Measurements from ENCODE around the gene ITGA5.

The ITGA5 gene

GRCh38 chr12:54419088-54419887 lies at the start of gene ITGA5:
Gene ITGA5 (minus strand): TSS chr12:54419266. CDS start chr12:54419198, 68 bp downstream.
- DNase-seq = no peak

- no peak for DNase-seq
Measured at GRCh38 chr12:54465857-54466523, 46.9 kb upstream of the ITGA5 start.

- no peak for DNase-seq
Measured at GRCh38 chr12:54463484-54463883, 44.4 kb upstream of the ITGA5 start.

GRCh38 chr12:54463034-54463433 lies 44.0 kb upstream of the ITGA5 start:
- DNase-seq = no peak

DNA sequence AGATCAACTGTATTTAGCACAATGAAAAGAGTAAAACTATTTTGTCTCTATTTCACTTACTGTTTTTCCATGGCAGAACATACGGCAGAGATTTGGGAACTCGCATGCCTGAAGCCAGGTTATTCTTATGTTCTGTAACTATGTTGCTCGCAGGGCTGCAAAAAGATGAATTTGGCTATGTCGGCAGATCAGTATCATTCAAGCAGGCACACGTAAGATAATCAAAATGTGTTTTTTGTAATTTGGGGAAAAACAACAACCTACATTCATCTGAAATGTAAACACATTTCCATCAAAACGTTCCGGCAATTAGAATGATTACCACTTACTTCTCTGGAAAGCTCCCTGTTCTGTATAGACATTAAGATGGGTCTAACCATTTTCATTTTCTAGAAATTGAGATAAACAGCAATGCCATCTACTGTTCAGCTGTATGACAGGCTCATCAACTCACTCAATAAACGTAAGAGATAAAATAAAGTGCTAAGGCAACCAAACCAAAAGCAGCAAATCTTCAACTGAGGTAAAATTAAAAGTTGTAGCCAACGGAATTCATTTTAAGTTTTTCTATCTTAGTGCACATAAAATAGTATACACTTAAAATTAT lies 41.4 kb upstream of the ITGA5 start:
- no peak for DNase-seq

DNA sequence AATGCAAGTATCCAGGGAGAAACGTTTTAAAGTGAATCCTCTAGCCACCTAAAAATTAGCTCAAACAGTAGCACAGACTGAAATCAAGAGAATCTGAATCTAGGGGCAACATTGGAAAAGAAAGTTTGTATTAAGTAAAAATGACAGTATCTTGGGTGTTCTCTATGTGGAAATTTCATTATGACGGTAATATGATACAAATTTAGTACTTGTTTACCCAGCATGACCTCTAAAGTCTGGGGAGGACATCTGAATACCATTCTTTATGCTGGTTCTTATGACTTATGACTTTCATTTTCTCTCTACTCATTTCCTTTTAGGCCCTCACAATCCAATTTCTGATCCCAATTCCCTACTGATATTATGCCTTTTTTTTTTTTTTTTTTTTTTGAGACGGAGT lies 40.3 kb upstream of the ITGA5 start:
- no peak for DNase-seq

- DNase-seq = no peak
Measured at GRCh38 chr12:54455760-54456469, 36.8 kb upstream of the ITGA5 start.

GRCh38 chr12:54452628-54453027 lies 33.6 kb upstream of the ITGA5 start:
- no peak for DNase-seq

- DNase-seq = no peak
Measured at GRCh38 chr12:54448344-54448743, 29.3 kb upstream of the ITGA5 start.

- no peak for DNase-seq
Measured at GRCh38 chr12:54447917-54448316, 28.9 kb upstream of the ITGA5 start.

- no peak for DNase-seq
Measured at GRCh38 chr12:54444206-54444605, 25.1 kb upstream of the ITGA5 start.

DNA sequence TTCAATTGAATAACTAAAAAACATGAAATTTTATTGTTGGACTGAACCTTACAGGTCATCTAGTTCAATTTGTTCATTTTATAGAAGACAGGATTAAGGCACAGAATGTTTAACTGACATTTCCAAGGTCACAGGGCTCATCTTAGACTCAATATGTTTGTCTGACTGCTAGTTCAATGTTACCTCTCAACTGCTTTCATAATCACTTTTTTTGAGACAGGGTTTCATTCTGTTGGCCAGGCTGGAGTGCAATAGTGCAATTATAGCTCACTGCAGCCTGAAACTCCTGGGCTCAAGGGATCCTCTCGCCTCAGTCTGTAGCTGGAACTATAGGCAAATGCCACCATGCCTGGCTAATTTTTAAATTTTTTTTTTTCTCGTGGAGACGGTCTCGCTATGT lies 24.4 kb upstream of the ITGA5 start:
- no peak for DNase-seq

- DNase-seq = no peak
Measured at GRCh38 chr12:54442961-54443360, 23.9 kb upstream of the ITGA5 start.

DNA sequence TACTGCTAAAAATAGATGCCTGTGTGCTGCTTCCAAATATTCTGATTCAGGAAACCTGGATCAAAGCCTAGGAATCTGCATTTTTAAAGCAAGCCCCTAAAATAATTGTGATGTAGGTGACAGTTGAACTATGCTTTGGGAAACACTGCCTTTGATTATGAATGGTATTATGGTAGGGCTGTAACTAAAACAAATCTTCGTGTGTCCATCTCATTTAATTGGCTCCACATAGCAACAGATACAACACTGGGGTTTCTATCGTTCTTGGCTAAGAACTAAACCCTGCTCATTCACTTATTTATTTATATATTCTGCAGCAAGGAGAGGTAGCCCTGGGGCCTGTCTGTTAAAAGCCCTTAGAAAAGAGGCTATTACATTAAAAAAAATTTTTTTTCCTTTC lies 23.0 kb upstream of the ITGA5 start:
- no peak for DNase-seq

DNA sequence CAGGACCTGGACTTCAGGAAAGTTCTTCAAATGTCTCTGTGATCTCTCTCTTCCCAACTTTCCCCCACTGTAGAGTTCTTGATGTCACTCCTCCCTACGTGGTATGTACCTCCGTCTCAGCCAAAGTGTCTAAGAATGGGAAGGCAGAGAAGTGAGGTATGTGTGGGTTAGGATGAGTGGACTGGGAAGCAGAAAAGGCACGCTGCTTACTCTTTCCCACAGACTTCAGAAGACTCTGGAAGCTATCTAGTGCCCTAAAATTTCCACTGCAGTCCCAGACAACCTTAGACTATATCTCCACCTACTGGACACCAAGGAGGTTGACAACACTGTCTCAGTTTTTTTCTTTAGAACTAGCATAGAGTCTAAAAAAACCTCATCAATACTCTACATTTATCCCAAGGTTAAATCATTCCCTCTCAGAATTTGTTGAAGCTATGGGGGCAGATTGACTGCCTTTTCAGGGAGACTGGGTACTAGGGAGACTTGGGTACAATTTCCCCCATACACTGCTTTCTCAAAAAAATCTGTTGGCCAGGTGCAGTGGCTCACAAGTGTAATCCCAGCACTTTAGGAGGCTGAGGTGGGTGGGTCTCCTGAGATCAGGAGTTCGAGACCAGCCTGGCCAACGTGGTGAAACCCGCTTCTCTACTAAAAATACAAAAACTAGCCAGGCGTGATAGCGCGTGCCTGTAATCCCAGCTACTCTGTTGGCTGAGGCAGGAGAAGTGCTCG lies 20.6 kb upstream of the ITGA5 start:
- DNase-seq = no peak

DNA sequence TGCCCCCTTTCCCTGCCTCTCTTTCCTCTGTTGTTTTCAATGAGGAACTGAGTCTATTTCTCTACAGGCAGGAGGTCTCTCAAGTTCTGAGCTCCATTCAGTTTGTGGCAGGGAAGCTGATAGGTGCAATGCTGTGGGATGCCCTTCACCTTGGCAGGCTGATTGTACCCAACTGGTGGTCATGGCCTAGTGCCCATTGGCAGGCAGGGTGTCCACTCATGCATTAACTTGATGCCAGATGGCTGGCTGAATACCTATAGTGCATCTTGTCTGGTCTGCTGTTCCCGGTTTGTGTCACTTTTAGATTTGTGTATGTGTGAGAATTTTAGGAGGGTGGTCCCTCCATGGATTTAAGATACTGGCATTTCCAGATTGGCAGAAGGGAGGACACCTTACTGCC lies 20.0 kb upstream of the ITGA5 start:
- no peak for DNase-seq

DNA sequence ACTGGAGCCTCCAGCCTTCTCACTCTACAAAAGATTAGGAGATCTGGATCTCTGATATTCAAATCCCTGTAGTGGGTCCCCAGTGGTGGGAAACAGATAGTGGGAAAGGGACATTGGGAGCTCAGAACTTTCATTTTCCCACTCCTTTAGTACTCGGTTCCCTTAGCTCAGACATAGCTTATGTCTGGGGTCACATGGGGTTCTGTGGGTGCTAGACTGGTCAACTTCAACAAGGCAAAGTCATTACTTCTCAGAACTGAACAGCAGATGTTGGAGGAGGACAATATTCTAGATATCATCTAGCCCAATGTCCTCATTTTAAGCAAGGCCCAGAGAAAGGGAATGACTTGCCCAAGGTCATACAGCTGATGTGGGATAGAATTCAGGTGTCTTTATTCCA lies 19.5 kb upstream of the ITGA5 start:
- DNase-seq = no peak

- no peak for DNase-seq
Measured at GRCh38 chr12:54437697-54438096, 18.6 kb upstream of the ITGA5 start.

GRCh38 chr12:54437243-54437642 lies 18.2 kb upstream of the ITGA5 start:
- no peak for DNase-seq

- no peak for DNase-seq
Measured at GRCh38 chr12:54432815-54433164, 13.7 kb upstream of the ITGA5 start.

DNA sequence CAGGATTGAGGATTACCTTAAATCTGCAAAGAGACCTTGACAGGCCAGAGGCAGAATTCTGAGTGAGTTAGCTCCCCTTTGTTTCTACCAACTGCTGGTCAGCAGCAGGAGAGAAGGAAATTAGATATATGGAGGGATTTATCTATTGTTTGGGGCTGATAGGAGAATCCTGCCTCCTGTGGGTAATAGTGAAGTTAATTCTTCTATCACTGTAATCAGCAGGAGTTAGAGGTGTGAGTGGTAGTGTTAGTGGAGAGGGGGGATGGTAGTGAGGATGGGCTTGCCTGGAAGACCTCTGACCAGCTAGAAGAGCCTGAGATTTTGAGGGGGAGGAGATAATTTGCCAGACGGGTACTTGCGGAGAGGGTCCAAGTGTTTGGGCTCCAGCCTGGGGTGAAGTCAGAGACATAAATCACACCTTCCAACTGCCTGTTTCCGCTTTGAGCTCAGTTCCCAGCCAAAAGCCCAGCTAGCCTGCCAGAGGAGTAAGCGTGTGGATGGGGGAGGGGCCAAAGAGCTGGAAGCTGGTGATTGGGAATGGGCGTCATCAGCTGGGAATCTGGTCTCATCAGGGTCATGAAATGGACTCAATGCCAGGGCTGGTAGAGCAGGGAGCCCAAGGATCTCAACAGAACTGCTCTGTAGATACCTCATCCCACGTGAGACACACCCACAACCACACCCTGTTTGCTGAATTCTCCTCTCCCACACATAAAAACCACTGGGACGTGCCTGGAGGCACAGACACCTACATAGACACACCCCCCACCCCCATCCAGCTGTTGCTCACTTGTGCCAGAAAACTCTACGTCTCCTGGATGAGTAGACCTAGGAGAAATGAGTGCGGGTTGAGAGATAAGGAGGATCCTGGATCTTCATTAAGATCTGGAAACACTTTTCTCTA lies 13.1 kb upstream of the ITGA5 start:
- no peak for DNase-seq
